HepG2 (cell line): ENCODE results near the gene PGAP3. TPM values are rescaled to one million over a fixed set of nuclear protein-coding genes. Genes with fewer than 3 reads are reported as not detected.

Source experiments
- BHLHE40 ChIP-seq: IDR thresholded peaks from 2 replicates; pipeline ENCODE4 v1.6.1; 2011; ENCODE audit warnings: low read length, improper control_type of control experiment
- FOXO1 ChIP-seq: sonication (generic); formaldehyde crosslinking; IDR thresholded peaks from 2 replicates; pipeline ENCODE4 v1.4.0; 2020; ENCODE audit warnings: missing genetic modification reagents
- KMT2A ChIP-seq: sonication (generic); formaldehyde crosslinking; IDR thresholded peaks from 2 replicates; pipeline ENCODE4 v1.4.0; 2020; ENCODE audit warnings: missing genetic modification reagents
- MBD4 ChIP-seq: IDR thresholded peaks from 2 replicates; pipeline ENCODE4 v1.6.1; 2012; ENCODE audit warnings: low read length, inconsistent platforms, borderline replicate concordance
- MXD3 ChIP-seq: IDR thresholded peaks from 2 replicates; pipeline ENCODE4 v1.6.1; 2016; ENCODE audit warnings: mild to moderate bottlenecking, missing biosample characterization, missing genetic modification reagents
- NFE2 ChIP-seq: sonication (generic); formaldehyde crosslinking; IDR thresholded peaks from 2 replicates; pipeline ENCODE4 v1.4.0; 2020; ENCODE audit warnings: missing genetic modification reagents
- PHF20 ChIP-seq: sonication (generic); formaldehyde crosslinking; IDR thresholded peaks from 2 replicates; pipeline ENCODE4 v1.5.0; 2020; ENCODE audit warnings: mild to moderate bottlenecking, missing genetic modification reagents
- RBAK ChIP-seq: sonication (generic); formaldehyde crosslinking; IDR thresholded peaks from 2 replicates; pipeline ENCODE4 v1.5.1; 2020; ENCODE audit warnings: mild to moderate bottlenecking, missing genetic modification reagents
- SKI ChIP-seq: fragments of 450-650 bp; IDR thresholded peaks from one replicate; pipeline ENCODE4 v1.6.1; 2018; ENCODE audit warnings: mild to moderate bottlenecking; ENCODE audit not compliant: partially characterized antibody
- SP1 ChIP-seq, 2 experiments: fragments of 450-650 bp in 1 of 2; sonication (generic) in 1 of 2; formaldehyde crosslinking in 1 of 2; IDR thresholded peaks; 2 replicates each; pipeline versions ENCODE4 v1.4.0 to v1.6.1; 2016 to 2020; ENCODE audit warnings: missing genetic modification reagents in 1 of 2
- TBL1XR1 ChIP-seq: fragments of 150-350 bp; IDR thresholded peaks from 2 replicates; pipeline ENCODE4 v1.6.1; 2014; ENCODE audit warnings: borderline replicate concordance, low read length; ENCODE audit not compliant: partially characterized antibody
- TCF7 ChIP-seq: sonication (generic); IDR thresholded peaks from 2 replicates; pipeline ENCODE4 v1.6.1; 2016; ENCODE audit warnings: antibody characterized with exemption, low read depth
- TMF1 ChIP-seq: sonication (generic); formaldehyde crosslinking; IDR thresholded peaks from 2 replicates; pipeline ENCODE4 v1.8.1; 2022; ENCODE audit warnings: low read depth, missing genetic modification reagents
- TSC22D2 ChIP-seq: sonication (generic); formaldehyde crosslinking; IDR thresholded peaks from 2 replicates; pipeline ENCODE4 v1.5.1; 2020; ENCODE audit warnings: missing genetic modification reagents, mild to moderate bottlenecking, borderline replicate concordance
- XBP1 ChIP-seq: sonication (generic); formaldehyde crosslinking; IDR thresholded peaks from 2 replicates; pipeline ENCODE4 v1.5.0; 2020; ENCODE audit warnings: missing genetic modification reagents
- ZFAT ChIP-seq: sonication (generic); formaldehyde crosslinking; conservative IDR thresholded peaks from 2 replicates; pipeline ENCODE4 v1.8.1; 2023; ENCODE audit warnings: missing genetic modification reagents, inconsistent platforms
- ZKSCAN1 ChIP-seq: fragments of 150-350 bp; IDR thresholded peaks from 2 replicates; pipeline ENCODE4 v1.6.1; 2014; ENCODE audit warnings: low read length
- ZNF296 ChIP-seq: sonication (generic); formaldehyde crosslinking; conservative IDR thresholded peaks from 2 replicates; pipeline ENCODE4 v1.5.0; 2020; ENCODE audit warnings: mild to moderate bottlenecking, missing genetic modification reagents
- ZNF33B ChIP-seq: sonication (generic); formaldehyde crosslinking; IDR thresholded peaks from 2 replicates; pipeline ENCODE4 v1.5.1; 2020; ENCODE audit warnings: mild to moderate bottlenecking, missing genetic modification reagents
- ZNF34 ChIP-seq: sonication (generic); formaldehyde crosslinking; IDR thresholded peaks from 2 replicates; pipeline ENCODE4 v1.4.0; 2020; ENCODE audit warnings: mild to moderate bottlenecking, missing genetic modification reagents, borderline replicate concordance
- ZNF343 ChIP-seq: sonication (generic); formaldehyde crosslinking; IDR thresholded peaks from 2 replicates; pipeline ENCODE4 v1.4.0; 2020; ENCODE audit warnings: mild to moderate bottlenecking, missing genetic modification reagents
- ZNF431 ChIP-seq: sonication (generic); formaldehyde crosslinking; IDR thresholded peaks from 2 replicates; pipeline ENCODE4 v1.9.0; 2022; ENCODE audit warnings: missing genetic modification reagents, low read depth, mild to moderate bottlenecking, borderline replicate concordance
- ZNF570 ChIP-seq: sonication (generic); formaldehyde crosslinking; IDR thresholded peaks from 2 replicates; pipeline ENCODE4 v1.4.0; 2020; ENCODE audit warnings: mild to moderate bottlenecking, missing genetic modification reagents, borderline replicate concordance
- ZNF577 ChIP-seq: sonication (generic); formaldehyde crosslinking; IDR thresholded peaks from 2 replicates; pipeline ENCODE4 v1.4.0; 2020; ENCODE audit warnings: mild to moderate bottlenecking, low read depth, missing genetic modification reagents, borderline replicate concordance
- ZNF761 ChIP-seq: sonication (generic); formaldehyde crosslinking; conservative IDR thresholded peaks from 2 replicates; pipeline ENCODE4 v1.4.0; 2020; ENCODE audit warnings: mild to moderate bottlenecking, missing genetic modification reagents
- ZNF883 ChIP-seq: sonication (generic); formaldehyde crosslinking; IDR thresholded peaks from 2 replicates; pipeline ENCODE4 v1.5.1; 2020; ENCODE audit warnings: mild to moderate bottlenecking, missing genetic modification reagents; ENCODE audit errors: not compliant biosample characterization
- ZNF891 ChIP-seq: sonication (generic); formaldehyde crosslinking; IDR thresholded peaks from 2 replicates; pipeline ENCODE4 v1.5.0; 2020; ENCODE audit warnings: mild to moderate bottlenecking, missing genetic modification reagents
- polyA plus RNA-seq, 8 experiments: library from polyadenylated mRNA; depleted of rRNA in 3 of 8; stranded (reverse) in 7 of 8; unstranded in 1 of 8; fragments of >200 nt; fragmentation: Illumina TruSeq in 4 of 8; extraction: Trizol in 4 of 8; gene quantifications; 2 replicates each; pipeline versions ENCODE4 v1.2.1 to v1.2.3, GENCODE V29; 2011 to 2016; ENCODE audit warnings: low read depth in 4 of 8, missing spikeins in 1 of 8, mixed read lengths in 1 of 8; ENCODE audit not compliant: insufficient read depth in 1 of 8
- total RNA-seq, 5 experiments: library from RNA; depleted of rRNA; stranded (reverse); fragments of >200 nt; fragmentation: Illumina TruSeq; extraction: Trizol; gene quantifications; 2 replicates each; pipeline ENCODE4 v1.2.3, GENCODE V29; 2016; ENCODE audit warnings: low read depth in 1 of 5
- TF ChIP-seq, protein P1 (sequence below): IDR thresholded peaks from 2 replicates; pipeline ENCODE4 v1.6.1; 2016; ENCODE audit warnings: missing compliant biosample characterization, missing genetic modification reagents, borderline replicate concordance
- TF ChIP-seq, protein P2 (sequence below): sonication (generic); formaldehyde crosslinking; IDR thresholded peaks from 2 replicates; pipeline ENCODE4 v1.5.0; 2020; ENCODE audit warnings: missing genetic modification reagents, mild to moderate bottlenecking, borderline replicate concordance

The PGAP3 gene
- total and polyA plus RNA-seq, 2 of the 13 experiments (the other 11 are each of a cell fraction or from before 2014, with no cell fraction given), result 11.9 to 14.6 TPM

GRCh38 chr17:39730095-39730921 lies 42.5 kb upstream of the PGAP3 start, which contains the start of gene MIEN1 (continued):
- TF ChIP-seq FOXO1 (CRISPR knock-in tag) (peak; percentile 78; the same call in 1 of the 2 replicates), ZNF883 (peak; percentile 97), ZNF577 (CRISPR knock-in tag) (no peak), TMF1 (CRISPR knock-in tag) (peak; percentile 90), TBL1XR1 (peak; percentile 48), SKI (peak; percentile 52), TSC22D2 (CRISPR knock-in tag) (no peak), KMT2A (CRISPR knock-in tag) (peak; percentile 86; the same call in 1 of the 2 replicates), TCF7 (no peak), MBD4 (no peak), NFE2 (CRISPR knock-in tag) (no peak), ZNF34 (CRISPR knock-in tag) (peak; percentile 87; the same call in 1 of the 2 replicates), ZNF570 (CRISPR knock-in tag) (no peak), XBP1 (CRISPR knock-in tag) (no peak), ZNF891 (peak; percentile 95), ZNF33B (CRISPR knock-in tag) (peak; percentile 90; the same call in 1 of the 2 replicates), BHLHE40 (peak; percentile 100), PHF20 (CRISPR knock-in tag) (peak; percentile 86), ZKSCAN1 (no peak), SP1 (IDR thresholded peaks at IDR 0.05) (peak; percentile 79; the same call in 1 of the 2 replicates), SP1 (CRISPR knock-in tag; IDR thresholded peaks at IDR 0.05) (peak; percentile 100), ZNF431 (CRISPR knock-in tag) (no peak), ZNF761 (CRISPR knock-in tag) (no peak; the same call in 1 of the 2 replicates), ZFAT (CRISPR knock-in tag) (no peak), MXD3 (CRISPR knock-in tag) (peak; percentile 93), ZNF296 (CRISPR knock-in tag) (no peak), ZNF343 (peak; percentile 84; the same call in 1 of the 2 replicates), RBAK (CRISPR knock-in tag) (no peak)
- TF ChIP-seq, protein P1, sequence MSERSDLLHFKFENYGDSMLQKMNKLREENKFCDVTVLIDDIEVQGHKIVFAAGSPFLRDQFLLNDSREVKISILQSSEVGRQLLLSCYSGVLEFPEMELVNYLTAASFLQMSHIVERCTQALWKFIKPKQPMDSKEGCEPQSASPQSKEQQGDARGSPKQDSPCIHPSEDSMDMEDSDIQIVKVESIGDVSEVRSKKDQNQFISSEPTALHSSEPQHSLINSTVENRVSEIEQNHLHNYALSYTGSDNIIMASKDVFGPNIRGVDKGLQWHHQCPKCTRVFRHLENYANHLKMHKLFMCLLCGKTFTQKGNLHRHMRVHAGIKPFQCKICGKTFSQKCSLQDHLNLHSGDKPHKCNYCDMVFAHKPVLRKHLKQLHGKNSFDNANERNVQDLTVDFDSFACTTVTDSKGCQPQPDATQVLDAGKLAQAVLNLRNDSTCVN (CRISPR knock-in tag), result peak; percentile 65; the same call in 1 of the 2 replicates
- TF ChIP-seq, protein P2, sequence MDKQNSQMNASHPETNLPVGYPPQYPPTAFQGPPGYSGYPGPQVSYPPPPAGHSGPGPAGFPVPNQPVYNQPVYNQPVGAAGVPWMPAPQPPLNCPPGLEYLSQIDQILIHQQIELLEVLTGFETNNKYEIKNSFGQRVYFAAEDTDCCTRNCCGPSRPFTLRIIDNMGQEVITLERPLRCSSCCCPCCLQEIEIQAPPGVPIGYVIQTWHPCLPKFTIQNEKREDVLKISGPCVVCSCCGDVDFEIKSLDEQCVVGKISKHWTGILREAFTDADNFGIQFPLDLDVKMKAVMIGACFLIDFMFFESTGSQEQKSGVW (CRISPR knock-in tag), result no peak
